Mammary epithelial cell (primary cell): ENCODE results near the gene EP300.
"Not testable (repeated sequence)": the region's sequence is repeated elsewhere in the genome, so short reads cannot be mapped to it uniquely, and the experiment has no call there.

ENCODE experiments used
- EZH2 ChIP-seq: IDR thresholded peaks from 2 replicates; pipeline ENCODE4 v1.6.1; 2012; ENCODE audit warnings: low read length, inconsistent platforms, borderline replicate concordance
- TF ChIP-seq, protein P1 (sequence below), 2 donors: IDR thresholded peaks in 1 of 2; conservative IDR thresholded peaks in 1 of 2; 2 replicates each; pipeline ENCODE4 v1.5.1; 2011 to 2012; ENCODE audit warnings: inconsistent platforms in 2 of 2, low read length in 2 of 2, mild to moderate bottlenecking in 2 of 2, control low read depth in 1 of 2, low read depth in 1 of 2; ENCODE audit not compliant: insufficient read depth in 1 of 2; ENCODE audit errors: extremely low read depth in 1 of 2

DNA sequence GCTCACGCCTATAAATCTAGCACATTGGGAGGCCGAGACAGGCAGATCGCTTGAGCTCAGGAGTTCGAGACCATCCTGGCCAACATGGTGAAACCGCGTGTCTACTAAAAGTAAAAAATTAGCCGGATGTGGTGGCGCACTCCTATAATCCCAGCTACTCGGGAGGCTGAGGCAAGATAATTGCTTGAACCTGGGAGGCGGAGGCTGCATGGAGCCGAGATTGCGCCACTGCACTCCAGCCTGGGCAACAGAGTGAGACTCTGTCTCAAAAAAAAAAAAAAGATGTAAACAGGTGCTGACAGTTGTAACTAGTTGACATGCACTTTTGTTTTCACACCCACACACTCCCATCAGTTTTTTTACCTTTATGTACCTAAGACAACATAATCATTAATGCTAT, 44.0 kb upstream of the EP300 start:
- TF ChIP-seq, protein P1, sequence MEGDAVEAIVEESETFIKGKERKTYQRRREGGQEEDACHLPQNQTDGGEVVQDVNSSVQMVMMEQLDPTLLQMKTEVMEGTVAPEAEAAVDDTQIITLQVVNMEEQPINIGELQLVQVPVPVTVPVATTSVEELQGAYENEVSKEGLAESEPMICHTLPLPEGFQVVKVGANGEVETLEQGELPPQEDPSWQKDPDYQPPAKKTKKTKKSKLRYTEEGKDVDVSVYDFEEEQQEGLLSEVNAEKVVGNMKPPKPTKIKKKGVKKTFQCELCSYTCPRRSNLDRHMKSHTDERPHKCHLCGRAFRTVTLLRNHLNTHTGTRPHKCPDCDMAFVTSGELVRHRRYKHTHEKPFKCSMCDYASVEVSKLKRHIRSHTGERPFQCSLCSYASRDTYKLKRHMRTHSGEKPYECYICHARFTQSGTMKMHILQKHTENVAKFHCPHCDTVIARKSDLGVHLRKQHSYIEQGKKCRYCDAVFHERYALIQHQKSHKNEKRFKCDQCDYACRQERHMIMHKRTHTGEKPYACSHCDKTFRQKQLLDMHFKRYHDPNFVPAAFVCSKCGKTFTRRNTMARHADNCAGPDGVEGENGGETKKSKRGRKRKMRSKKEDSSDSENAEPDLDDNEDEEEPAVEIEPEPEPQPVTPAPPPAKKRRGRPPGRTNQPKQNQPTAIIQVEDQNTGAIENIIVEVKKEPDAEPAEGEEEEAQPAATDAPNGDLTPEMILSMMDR (conservative IDR thresholded peaks at IDR 0.05 in 1 of 2, IDR thresholded peaks at IDR 0.05 in 1 of 2; ENCODE audit: extremely low read depth in 1 of 2, insufficient read depth in 1 of 2, low read depth in 1 of 2, low read length in 2 of 2): not testable (repeated sequence)
- TF ChIP-seq EZH2: not testable (repeated sequence)
